Retinal pigment epithelial cell (primary cell): Measurements from ENCODE around the gene CTSH.

ENCODE experiments used
- DNase-seq: peaks from one replicate; pipeline ENCODE4 v3.0.0-alpha.2; 2010; ENCODE audit warnings: low read depth
- H3K4me3 ChIP-seq: 2 replicates; pipeline ENCODE4 v1.5.1; 2011; ENCODE audit warnings: mild to moderate bottlenecking, low read length, control low read depth, moderate library complexity
- TF ChIP-seq, protein P1 (sequence below): conservative IDR thresholded peaks from 2 replicates; pipeline ENCODE4 v1.5.1; 2011; ENCODE audit warnings: low read depth, low read length, control low read depth, inconsistent platforms

The CTSH gene

GRCh38 chr15:78977091-78977571 is 32.3 kb upstream of the CTSH start:
- no peak for DNase-seq
- H3K4me3 ChIP-seq: no peak overlapping the region
- TF ChIP-seq, protein P1, sequence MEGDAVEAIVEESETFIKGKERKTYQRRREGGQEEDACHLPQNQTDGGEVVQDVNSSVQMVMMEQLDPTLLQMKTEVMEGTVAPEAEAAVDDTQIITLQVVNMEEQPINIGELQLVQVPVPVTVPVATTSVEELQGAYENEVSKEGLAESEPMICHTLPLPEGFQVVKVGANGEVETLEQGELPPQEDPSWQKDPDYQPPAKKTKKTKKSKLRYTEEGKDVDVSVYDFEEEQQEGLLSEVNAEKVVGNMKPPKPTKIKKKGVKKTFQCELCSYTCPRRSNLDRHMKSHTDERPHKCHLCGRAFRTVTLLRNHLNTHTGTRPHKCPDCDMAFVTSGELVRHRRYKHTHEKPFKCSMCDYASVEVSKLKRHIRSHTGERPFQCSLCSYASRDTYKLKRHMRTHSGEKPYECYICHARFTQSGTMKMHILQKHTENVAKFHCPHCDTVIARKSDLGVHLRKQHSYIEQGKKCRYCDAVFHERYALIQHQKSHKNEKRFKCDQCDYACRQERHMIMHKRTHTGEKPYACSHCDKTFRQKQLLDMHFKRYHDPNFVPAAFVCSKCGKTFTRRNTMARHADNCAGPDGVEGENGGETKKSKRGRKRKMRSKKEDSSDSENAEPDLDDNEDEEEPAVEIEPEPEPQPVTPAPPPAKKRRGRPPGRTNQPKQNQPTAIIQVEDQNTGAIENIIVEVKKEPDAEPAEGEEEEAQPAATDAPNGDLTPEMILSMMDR: no peak

GRCh38 chr15:78976691-78977090 is 31.8 kb upstream of the CTSH start:
- no peak for DNase-seq
- H3K4me3 ChIP-seq: no peak overlapping the region
- TF ChIP-seq, protein P1: no peak

- TF ChIP-seq, protein P1: no peak
- no peak overlapping the region for H3K4me3 ChIP-seq
- no peak for DNase-seq
Observed at GRCh38 chr15:78974272-78974918, 29.5 kb upstream of the CTSH start.

- no peak for DNase-seq
- TF ChIP-seq, protein P1: no peak
- H3K4me3 ChIP-seq: no peak overlapping the region
Observed at GRCh38 chr15:78969687-78970349, 25.0 kb upstream of the CTSH start.

DNA sequence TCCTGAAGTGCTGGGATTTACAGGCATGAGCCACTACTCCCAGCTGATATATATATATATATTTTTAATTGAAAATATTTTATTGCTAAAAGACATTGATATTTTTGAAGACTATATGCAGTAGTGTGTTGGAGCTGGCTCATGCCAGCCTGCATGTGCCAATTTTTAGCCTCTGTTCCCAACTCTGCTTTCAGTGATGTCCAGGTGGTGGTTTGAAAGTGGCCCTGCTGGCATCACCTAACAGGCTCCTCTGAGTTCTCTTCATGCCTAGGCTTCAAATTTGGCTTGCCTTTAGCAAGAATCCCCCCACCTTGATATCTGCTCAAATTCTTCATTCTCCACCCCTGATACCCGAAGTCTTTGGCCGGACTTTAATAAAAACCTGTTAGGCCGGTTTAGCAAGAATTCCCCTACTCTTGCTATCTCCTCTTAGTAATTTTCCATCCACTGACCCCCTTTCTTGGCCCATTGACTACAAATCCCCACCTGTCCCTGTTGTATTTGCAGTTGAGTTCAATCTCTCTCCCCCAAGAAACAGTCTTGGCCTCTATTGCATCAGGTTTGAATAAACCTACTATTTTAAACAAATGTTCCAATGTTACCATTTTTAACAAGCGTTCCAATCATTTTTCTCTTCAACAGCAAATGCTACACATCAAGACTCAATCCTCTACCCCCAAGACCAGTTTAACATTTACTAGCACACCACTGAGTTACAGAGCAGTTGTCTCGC is 23.9 kb upstream of the CTSH start:
- no peak for DNase-seq
- H3K4me3 ChIP-seq: no peak overlapping the region
- TF ChIP-seq, protein P1: no peak

GRCh38 chr15:78968114-78968513 is 23.3 kb upstream of the CTSH start:
- DNase-seq: no peak
- no peak overlapping the region for H3K4me3 ChIP-seq
- TF ChIP-seq, protein P1: no peak
